ENCODE measurements around the gene EFTUD2.

EFTUD2 gene

DNA sequence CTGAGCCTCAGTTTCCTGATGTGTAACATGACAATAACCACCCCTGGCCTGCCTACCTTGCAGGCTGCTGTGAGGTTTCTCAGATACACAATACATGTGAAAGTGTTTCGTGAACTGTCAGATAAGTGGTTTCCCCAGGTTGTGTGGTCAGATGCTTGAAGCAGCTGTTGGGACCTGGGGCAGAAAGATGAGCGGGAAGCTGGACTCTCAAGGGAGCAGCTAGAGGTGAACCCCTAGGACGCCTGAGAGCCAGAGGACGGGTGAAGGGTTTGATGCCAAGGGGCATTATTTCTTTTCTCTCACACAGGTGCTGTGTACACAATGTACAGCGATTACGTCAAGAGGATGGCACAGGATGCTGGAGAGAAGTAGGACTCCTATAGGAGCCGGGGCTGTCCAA is 49.2 kb downstream of the EFTUD2 start:
- TF ChIP-seq, protein P1, sequence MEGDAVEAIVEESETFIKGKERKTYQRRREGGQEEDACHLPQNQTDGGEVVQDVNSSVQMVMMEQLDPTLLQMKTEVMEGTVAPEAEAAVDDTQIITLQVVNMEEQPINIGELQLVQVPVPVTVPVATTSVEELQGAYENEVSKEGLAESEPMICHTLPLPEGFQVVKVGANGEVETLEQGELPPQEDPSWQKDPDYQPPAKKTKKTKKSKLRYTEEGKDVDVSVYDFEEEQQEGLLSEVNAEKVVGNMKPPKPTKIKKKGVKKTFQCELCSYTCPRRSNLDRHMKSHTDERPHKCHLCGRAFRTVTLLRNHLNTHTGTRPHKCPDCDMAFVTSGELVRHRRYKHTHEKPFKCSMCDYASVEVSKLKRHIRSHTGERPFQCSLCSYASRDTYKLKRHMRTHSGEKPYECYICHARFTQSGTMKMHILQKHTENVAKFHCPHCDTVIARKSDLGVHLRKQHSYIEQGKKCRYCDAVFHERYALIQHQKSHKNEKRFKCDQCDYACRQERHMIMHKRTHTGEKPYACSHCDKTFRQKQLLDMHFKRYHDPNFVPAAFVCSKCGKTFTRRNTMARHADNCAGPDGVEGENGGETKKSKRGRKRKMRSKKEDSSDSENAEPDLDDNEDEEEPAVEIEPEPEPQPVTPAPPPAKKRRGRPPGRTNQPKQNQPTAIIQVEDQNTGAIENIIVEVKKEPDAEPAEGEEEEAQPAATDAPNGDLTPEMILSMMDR (IDR thresholded peaks at IDR 0.05) = no peak
- no peak for TF ChIP-seq ZFX (IDR thresholded peaks at IDR 0.05; ENCODE audit: borderline replicate concordance)
- H3K27ac ChIP-seq = no peak overlapping the region

DNA sequence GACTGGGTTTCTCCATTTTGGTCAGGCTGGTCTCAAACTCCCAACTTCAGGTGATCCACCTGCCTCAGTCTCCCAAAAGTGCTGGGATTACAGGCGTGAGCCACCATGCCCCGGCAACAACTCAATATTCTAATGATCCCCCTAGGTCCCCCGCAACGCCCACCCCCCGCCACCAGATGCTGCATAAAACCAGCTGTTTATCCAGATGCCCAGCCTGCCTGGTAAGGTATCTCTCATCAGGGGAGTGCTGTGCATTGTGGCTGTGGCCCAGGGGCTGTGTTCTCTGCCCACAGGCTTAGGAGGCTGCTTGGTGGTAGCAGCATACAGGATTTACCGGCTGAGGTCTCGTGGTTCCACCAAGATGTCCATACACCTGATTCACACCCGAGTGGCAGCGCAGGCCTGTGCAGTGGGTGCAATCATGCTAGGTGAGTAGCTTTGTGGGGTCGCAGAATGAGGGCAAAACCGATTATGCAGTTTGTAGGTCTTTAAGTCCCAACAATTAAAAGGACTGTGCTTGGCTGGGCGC is 50.2 kb downstream of the EFTUD2 start:
- H3K27ac ChIP-seq = no peak overlapping the region
- TF ChIP-seq ZFX (IDR thresholded peaks at IDR 0.05; ENCODE audit: borderline replicate concordance) = no peak
- TF ChIP-seq, protein P1 (IDR thresholded peaks at IDR 0.05) = no peak

DNA sequence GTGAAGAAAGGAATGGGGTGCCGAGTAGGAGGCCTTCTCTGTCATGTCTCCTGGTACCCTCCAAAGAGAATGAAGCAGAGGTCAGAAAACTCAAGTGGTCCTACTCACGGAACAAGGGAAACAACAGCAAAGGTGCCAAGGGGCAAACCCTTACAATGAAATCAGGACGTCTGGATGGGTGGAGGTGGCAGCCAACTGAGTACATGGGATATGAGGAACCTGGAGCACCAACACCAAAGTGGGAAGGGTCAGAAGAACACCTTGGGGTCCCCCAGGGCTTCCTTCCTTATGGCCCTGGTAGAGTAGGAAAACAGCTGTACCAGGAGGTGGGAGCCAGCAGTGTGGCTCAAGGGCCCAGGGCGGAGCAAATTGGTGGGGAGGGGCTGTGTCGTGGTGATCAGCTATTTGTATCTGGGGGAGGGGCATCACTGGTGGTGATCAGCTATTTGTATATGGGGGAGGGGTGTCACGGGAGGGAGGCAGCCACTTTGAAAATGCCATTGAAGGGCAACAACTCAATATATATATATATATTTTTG is 50.9 kb downstream of the EFTUD2 start:
- no peak for TF ChIP-seq ZFX (IDR thresholded peaks at IDR 0.05; ENCODE audit: borderline replicate concordance)
- TF ChIP-seq, protein P1 (IDR thresholded peaks at IDR 0.05) = no peak
- no peak overlapping the region for H3K27ac ChIP-seq

DNA sequence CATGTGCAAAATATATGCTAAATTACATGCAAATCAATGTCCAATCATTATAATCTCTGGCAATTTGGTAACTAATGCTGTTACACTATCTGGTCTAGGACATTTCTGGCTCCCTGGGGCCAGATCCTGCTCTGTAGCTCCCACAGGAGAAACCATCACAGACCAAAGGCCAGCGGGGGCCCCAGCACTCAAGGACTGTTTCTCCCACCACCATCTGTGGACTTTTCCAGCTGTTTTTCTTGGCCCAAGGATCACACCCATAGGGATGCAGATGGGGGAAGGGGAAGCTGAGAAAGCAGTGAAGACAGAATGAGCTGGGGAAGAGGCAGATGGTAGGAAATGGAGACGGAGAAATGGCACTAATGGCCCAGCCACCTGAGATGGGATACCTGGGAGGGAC is 51.7 kb downstream of the EFTUD2 start, which contains the start of gene HIGD1B:
HIGD1B (plus strand) TSS at position 298 of the 400 bp plus-strand sequence. CDS start 270 bp downstream, outside the sequence.
- no peak for TF ChIP-seq ZFX (IDR thresholded peaks at IDR 0.05; ENCODE audit: borderline replicate concordance)
- TF ChIP-seq, protein P1 (IDR thresholded peaks at IDR 0.05) = no peak
- no peak within 1 kb of the TSS for H3K27ac ChIP-seq

DNA sequence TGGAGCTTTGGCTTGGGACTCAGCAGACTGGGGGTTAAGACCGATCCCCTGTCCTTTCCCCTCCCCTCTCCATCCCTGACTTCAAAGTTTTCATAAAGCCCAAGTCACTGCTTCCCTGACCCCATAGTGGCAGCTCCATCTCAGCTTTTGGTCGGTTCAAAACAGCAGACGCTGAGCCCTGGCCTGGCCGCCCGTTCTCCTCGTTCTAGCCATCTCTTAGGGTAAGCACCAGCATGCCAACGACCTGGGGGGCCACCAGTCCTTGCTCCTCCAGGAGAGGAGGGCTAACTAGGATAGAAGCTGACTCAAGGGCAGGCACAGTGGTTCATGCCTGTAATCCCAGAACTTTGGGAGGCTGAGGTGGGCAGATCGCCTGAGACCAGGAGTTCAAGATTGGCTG is 53.0 kb downstream of the EFTUD2 start:
- TF ChIP-seq ZFX (IDR thresholded peaks at IDR 0.05; ENCODE audit: borderline replicate concordance) = no peak
- TF ChIP-seq, protein P1 (IDR thresholded peaks at IDR 0.05) = no peak
- H3K27ac ChIP-seq = no peak overlapping the region

DNA sequence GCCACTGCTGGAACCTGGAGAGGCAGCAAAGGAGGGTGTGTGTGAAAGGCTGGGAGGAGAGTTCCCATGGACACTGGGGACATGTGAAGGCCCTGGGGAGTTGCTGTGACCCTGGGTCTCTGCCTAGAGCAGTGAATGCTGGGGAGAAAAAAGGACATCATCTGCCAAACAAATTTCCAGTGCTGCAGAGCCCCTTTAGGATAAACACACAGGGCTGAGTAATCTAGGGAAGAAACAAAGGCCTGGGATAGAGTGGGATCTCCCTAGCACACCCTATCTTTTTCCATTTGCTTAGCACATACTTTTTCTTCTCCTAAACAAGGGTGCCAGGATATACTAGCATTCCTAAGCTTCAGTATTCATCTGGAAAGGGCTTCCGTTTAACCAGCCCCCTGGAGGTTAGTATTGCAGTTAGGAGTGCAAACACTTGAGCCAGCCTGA is 54.8 kb downstream of the EFTUD2 start:
- TF ChIP-seq, protein P1 (IDR thresholded peaks at IDR 0.05) = no peak
- TF ChIP-seq ZFX (IDR thresholded peaks at IDR 0.05; ENCODE audit: borderline replicate concordance) = no peak
- H3K27ac ChIP-seq = no peak overlapping the region

DNA sequence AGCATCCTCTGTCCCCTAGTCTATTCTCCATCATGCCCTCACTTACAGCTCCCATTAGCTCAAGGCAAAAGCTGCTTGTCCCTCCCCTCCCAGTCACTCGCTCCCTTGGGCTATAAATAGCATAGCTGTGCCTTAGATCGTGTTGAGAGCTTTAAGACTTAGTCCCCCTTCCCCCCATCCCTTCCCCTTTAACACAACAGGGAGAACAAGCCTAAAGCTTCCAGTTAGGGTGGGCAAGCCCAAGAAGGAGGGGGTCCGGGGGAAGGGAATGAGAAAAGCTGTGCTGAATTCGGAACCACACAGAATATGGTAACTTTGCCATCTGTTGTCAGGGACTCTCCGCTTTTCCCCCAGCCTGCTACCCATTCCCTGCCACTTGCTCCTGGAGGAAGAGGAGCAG is 56.5 kb downstream of the EFTUD2 start:
- no peak overlapping the region for H3K27ac ChIP-seq

More for the DNA sequence above, 56.5 kb downstream of the EFTUD2 start:
- TF ChIP-seq ZFX (IDR thresholded peaks at IDR 0.05; ENCODE audit: borderline replicate concordance) = no peak
- TF ChIP-seq, protein P1 (IDR thresholded peaks at IDR 0.05) = no peak

Measured in 22Rv1 (cell line).